GM18870 (cell line): ENCODE data around the gene ANO2.

Experiments
- ATAC-seq: cut with Tn5 transposase; IDR thresholded peaks from one replicate; pipeline ENCODE4 v1.9.1; 2021; ENCODE audit warnings: moderate library complexity; ENCODE audit not compliant: unreplicated experiment

ANO2 gene

GRCh38 chr12:5521456-5522325 is 423.4 kb downstream of the ANO2 start:
- ATAC-seq, result no peak

- no peak for ATAC-seq
Observed at GRCh38 chr12:5520831-5521230, 424.2 kb downstream of the ANO2 start.

DNA sequence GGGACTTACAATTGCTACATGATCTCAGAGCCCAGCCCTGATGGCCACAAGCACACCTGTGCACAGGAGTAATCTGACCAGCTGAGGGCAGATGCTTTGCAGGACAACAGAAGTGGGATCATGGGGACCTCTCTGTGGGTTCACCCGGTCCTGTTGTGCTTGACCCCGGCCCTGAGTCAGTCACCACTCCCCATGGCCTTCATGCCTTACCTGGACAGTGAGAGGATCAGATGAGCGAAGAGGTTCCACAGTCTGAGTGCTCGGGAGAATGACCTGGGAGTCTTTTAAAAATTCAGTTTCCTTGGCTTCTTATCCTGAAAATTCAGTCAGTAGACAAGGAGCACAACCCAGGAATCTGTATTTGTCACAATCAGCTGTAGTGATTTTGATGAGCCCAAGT is 425.0 kb downstream of the ANO2 start:
- no peak for ATAC-seq

DNA sequence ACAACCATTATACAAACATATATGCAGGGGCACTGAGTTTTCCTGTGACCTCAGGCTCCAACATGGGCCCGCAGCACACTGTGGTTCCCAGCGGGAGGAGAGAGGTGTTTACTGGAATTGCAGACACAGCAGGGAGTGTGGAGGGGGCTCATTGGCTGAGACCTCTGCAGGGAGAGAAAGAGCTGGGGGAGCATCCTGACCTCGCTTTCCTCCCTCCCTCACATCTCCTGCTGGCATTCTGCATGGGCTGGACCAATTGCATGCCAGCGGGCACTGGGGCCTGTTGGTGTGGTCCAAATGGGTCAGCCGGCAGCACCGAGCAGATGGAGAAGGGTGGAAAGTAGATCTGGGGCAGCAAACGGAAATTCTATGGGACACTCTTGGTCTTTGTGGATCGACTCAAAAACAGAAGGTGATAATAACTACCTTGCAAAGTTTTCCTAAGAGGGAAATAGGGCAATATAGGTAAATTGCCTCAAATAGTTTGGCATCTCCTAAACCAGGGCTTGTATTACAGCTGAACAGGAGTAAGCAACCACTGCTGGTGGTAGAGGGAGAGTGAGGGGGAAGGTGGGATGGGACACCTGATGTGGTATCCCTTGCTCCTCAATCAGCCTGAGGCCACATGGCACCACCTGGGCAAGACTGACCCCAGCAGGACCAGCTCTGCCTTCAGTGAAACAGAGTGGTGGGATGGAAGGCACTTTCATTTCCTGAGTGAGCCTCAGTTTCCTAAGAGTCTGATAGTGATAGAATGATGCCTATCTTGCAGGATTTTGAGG is 426.3 kb downstream of the ANO2 start:
- ATAC-seq, result no peak

- no peak for ATAC-seq
Observed at GRCh38 chr12:5516371-5517241, 428.5 kb downstream of the ANO2 start.

DNA sequence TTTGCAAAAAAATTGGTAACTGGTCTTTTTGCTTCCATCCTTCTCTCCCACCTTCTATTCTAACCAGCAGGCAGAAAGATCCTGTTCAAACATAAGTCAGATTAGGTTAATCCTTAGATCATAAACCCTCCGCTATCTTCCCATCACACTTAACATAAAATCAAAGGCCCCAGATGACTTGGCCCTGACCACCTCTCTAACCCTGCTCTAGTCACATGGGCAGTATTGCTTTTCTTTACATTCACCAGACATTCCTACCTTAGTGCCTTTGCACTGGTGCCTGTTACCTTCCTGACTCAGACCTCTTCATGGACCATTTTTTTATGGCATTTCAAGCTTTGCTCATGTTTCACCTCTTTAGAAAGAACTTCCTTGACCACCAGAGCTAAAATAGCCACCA is 429.6 kb downstream of the ANO2 start:
- no peak for ATAC-seq

- no peak for ATAC-seq
Observed at GRCh38 chr12:5514545-5514944, 430.5 kb downstream of the ANO2 start.

DNA sequence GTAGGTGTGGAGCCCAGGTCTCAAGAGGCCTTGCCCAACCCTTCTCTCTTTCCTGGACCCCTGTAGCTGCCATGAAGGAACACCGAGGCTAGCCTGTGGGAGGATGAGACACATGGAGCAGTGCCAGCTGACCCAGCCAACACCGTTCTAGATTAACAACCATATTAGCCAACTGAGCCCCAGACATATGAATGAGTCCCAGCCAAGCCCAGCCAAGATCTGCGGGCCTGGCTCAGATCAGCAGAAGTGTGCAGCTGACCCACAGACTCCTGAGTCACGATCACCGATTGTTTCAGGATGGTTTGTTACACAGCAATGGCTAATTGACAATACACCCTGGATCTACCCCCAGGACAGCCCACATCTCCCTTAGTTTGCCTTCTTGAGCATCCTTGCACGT is 431.0 kb downstream of the ANO2 start:
- ATAC-seq, result no peak

GRCh38 chr12:5513406-5513805 is 431.7 kb downstream of the ANO2 start:
- no peak for ATAC-seq
